ENCODE data around the gene MRPL1. TPM values are rescaled to one million over a fixed set of nuclear protein-coding genes. Genes with fewer than 3 reads are reported as not detected.
"Not testable (repeated sequence)": the region's sequence is repeated elsewhere in the genome, so short reads cannot be mapped to it uniquely, and the experiment has no call there.

The MRPL1 gene
- total and polyA plus RNA-seq, 2 of the 13 experiments (the other 11 are each of a cell fraction or from before 2014, with no cell fraction given), result 23.3 to 61.5 TPM

DNA sequence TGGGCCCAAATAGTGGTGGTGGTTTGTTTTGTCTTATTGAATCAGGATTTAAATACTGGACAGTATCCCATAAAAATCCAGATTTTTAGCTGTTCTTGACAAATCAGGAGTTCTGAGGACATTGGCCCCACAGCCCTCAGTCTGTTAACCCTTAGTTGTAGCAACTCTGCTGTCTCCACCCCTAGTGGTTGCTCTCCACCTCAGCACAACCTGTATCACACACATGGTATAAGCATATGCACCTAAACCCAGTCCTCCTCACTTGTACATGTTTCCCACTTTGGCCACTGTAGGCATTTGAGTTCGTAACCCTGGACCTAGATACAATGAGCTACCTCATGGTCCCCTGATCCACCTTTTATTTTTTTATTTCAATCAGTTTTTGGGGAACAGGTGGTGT lies 75.9 kb downstream of the MRPL1 start:
- no TSS peak for BruUV-seq (replicated peaks)
- H4K20me1 ChIP-seq (ENCODE audit: insufficient read depth, low read length), result 0 out of 2 replicates have a peak, but pooled peaks cover 3% of the 10 kb centered on the region
- CTCF ChIA-PET (ENCODE audit: low intra/inter-chr PET ratio, low total read pairs), result no interaction called here

DNA sequence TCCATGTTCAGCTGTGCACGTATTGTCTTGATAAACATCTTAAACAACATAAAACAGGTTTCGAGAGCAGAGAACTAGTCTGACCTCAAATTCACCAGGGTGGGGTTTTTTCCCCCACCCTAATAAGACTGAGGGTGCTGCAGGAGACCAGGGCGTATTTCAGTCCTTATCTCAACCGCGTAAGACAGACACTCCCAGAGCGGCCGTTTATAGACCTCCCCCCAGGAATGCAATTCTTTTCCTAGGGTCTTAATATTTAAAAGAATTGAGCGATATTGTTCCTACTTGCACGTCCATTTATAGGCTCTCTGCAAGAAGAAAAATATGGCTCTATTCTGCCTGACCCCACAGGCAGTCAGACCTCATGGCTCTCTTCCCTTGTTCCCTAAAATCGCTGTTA lies 83.3 kb downstream of the MRPL1 start:
- DNase-seq (ENCODE audit: low spot score); ATAC-seq; in situ Hi-C loops (cut with HindIII; ENCODE audit: extremely low pct_ligation_motif_present, low pct_unique_long_range_greater_than_20kb); H3K9me3 ChIP-seq (ENCODE audit: low read length); BruUV-seq (replicated peaks); intact Hi-C loops (cut with micrococcal nuclease; ENCODE audit: unreplicated experiment); H4K20me1 ChIP-seq (ENCODE audit: insufficient read depth, low read length); H2AFZ ChIP-seq (ENCODE audit: low read length); H3K4me1 ChIP-seq (ENCODE audit: insufficient read depth, low read length); FAIRE-seq; H3K79me2 ChIP-seq (ENCODE audit: insufficient read depth, low read length); H3K9ac ChIP-seq (ENCODE audit: insufficient read depth, low read depth, low read length); H3K4me3 ChIP-seq (replicated peaks in 1 of 3; ENCODE audit: insufficient read depth in 1 of 3, low read depth in 2 of 3, low read length in 3 of 3); H3K4me2 ChIP-seq (ENCODE audit: low read depth, low read length); H3K27ac ChIP-seq (ENCODE audit: extremely low read length, insufficient read depth, low read length); CTCF ChIA-PET (ENCODE audit: low intra/inter-chr PET ratio, low total read pairs); H3K27me3 ChIP-seq (ENCODE audit: control insufficient read depth in 1 of 2, insufficient read depth in 2 of 2, low read length in 2 of 2); POLR2A ChIA-PET: not testable (repeated sequence)
- peaks cover 2 to 12% of the 10 kb centered on the region in 2 experiments; a peak in 4 of 5 replicates for H3K36me3 ChIP-seq (replicated peaks in 1 of 2; ENCODE audit: control insufficient read depth in 1 of 2, insufficient read depth in 2 of 2, low read length in 2 of 2)
- WGBS (ENCODE audit: low lambda C conversion rate), result 95% methylated on average over 10 of the region's 10 CpGs

More for the DNA sequence above, 75.9 kb downstream of the MRPL1 start:
- POLR2A ChIA-PET, result no interaction called here
- Histone ChIP-seq H3K27ac (ENCODE audit: extremely low read length, insufficient read depth, low read length) (no peak overlapping the region), H2AFZ (ENCODE audit: low read length) (no peak overlapping the region), H3K9ac (ENCODE audit: insufficient read depth, low read depth, low read length) (no peak overlapping the region), H3K4me2 (ENCODE audit: low read depth, low read length) (no peak overlapping the region), H3K36me3 (replicated peaks in 1 of 2; ENCODE audit: control insufficient read depth in 1 of 2, insufficient read depth in 2 of 2, low read length in 2 of 2) (peaks cover 0 to 10% of the 10 kb centered on the region in 2 experiments; a peak in 3 of 5 replicates), H3K79me2 (ENCODE audit: insufficient read depth, low read length) (no peaks in the 10 kb centered on the region), H3K9me3 (ENCODE audit: low read length) (no peaks in the 10 kb centered on the region), H3K27me3 (ENCODE audit: control insufficient read depth in 1 of 2, insufficient read depth in 2 of 2, low read length in 2 of 2) (no peaks in the 10 kb centered on the region), H3K4me1 (ENCODE audit: insufficient read depth, low read length) (no peaks in the 10 kb centered on the region), H3K4me3 (replicated peaks in 1 of 3; ENCODE audit: insufficient read depth in 1 of 3, low read depth in 2 of 3, low read length in 3 of 3) (no peak overlapping the region)
- 95% methylated on average over 1 of the region's 1 CpG for WGBS (ENCODE audit: low lambda C conversion rate)
- DNase-seq (ENCODE audit: low spot score) (no peak), FAIRE-seq (no peak), ATAC-seq (no peak)
- in situ Hi-C loops (cut with HindIII; ENCODE audit: extremely low pct_ligation_motif_present, low pct_unique_long_range_greater_than_20kb) (no loop called here), intact Hi-C loops (cut with micrococcal nuclease; ENCODE audit: unreplicated experiment) (no loop called here)
- TF ChIP-seq PHF20 (CRISPR knock-in tag; IDR thresholded peaks at IDR 0.05) (no peak), DPF2 (CRISPR knock-in tag; IDR thresholded peaks at IDR 0.05; ENCODE audit: borderline replicate concordance, low read depth) (no peak), ZNF460 (CRISPR knock-in tag; IDR thresholded peaks at IDR 0.05; ENCODE audit: borderline replicate concordance) (no peak), ZMYM2 (CRISPR knock-in tag; IDR thresholded peaks at IDR 0.05) (no peak), ZBTB7B (CRISPR knock-in tag; IDR thresholded peaks at IDR 0.05) (no peak), NCOR1 (IDR thresholded peaks at IDR 0.05; ENCODE audit: borderline replicate concordance, low read length) (no peak), ZNF652 (CRISPR knock-in tag; IDR thresholded peaks at IDR 0.05; ENCODE audit: borderline replicate concordance, low read depth) (0 out of 2 replicates have a peak, but pooled peaks have one; percentile 44)
- TF ChIP-seq, protein P1, sequence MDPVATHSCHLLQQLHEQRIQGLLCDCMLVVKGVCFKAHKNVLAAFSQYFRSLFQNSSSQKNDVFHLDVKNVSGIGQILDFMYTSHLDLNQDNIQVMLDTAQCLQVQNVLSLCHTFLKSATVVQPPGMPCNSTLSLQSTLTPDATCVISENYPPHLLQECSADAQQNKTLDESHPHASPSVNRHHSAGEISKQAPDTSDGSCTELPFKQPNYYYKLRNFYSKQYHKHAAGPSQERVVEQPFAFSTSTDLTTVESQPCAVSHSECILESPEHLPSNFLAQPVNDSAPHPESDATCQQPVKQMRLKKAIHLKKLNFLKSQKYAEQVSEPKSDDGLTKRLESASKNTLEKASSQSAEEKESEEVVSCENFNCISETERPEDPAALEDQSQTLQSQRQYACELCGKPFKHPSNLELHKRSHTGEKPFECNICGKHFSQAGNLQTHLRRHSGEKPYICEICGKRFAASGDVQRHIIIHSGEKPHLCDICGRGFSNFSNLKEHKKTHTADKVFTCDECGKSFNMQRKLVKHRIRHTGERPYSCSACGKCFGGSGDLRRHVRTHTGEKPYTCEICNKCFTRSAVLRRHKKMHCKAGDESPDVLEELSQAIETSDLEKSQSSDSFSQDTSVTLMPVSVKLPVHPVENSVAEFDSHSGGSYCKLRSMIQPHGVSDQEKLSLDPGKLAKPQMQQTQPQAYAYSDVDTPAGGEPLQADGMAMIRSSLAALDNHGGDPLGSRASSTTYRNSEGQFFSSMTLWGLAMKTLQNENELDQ (CRISPR knock-in tag; IDR thresholded peaks at IDR 0.05; ENCODE audit: borderline replicate concordance), result no peak
